Muscle layer of colon (tissue), 2 donors: ENCODE results near the gene PTBP3.
A peak's percentile ranks its signal among the peaks of the same experiment; 100 is the strongest.

Experiments used
- H3K27ac ChIP-seq: one replicate; pipeline ENCODE4 v1.7.0; 2013; ENCODE audit warnings: low read depth, mild to moderate bottlenecking, low read length, moderate library complexity
- H3K27me3 ChIP-seq, 2 donors: one replicate each; pipeline ENCODE4 v1.7.0; 2013; ENCODE audit warnings: low read length in 2 of 2, mild to moderate bottlenecking in 2 of 2; ENCODE audit not compliant: insufficient read depth in 2 of 2, control insufficient read depth in 1 of 2
- H3K36me3 ChIP-seq: one replicate; pipeline ENCODE4 v1.7.0; 2013; ENCODE audit warnings: mild to moderate bottlenecking, low read length; ENCODE audit not compliant: insufficient read depth
- H3K4me1 ChIP-seq: one replicate; pipeline ENCODE4 v1.7.0; 2013; ENCODE audit warnings: mild to moderate bottlenecking, low read length; ENCODE audit not compliant: insufficient read depth
- H3K4me3 ChIP-seq, 2 donors: one replicate each; pipeline ENCODE4 v1.7.0; 2013; ENCODE audit warnings: low read length in 2 of 2, low read depth in 1 of 2, mild to moderate bottlenecking in 1 of 2, moderate library complexity in 1 of 2
- H3K9ac ChIP-seq: one replicate; pipeline ENCODE4 v1.7.0; 2013; ENCODE audit warnings: low read length
- H3K9me3 ChIP-seq: one replicate; pipeline ENCODE4 v1.7.0; 2013; ENCODE audit warnings: mild to moderate bottlenecking, low read length
- donor health status: abdominal sarcoma.
- donor health status: Adenocarcinoma of cecum.

Gene PTBP3

GRCh38 chr9:112332674-112332976 is 794 bp downstream of the PTBP3 start:
- H3K4me1 ChIP-seq: peaks cover 15% of the 10 kb centered on the region
- H3K36me3 ChIP-seq: no peaks in the 10 kb centered on the region
- peak overlapping the region; percentile 58 for H3K9ac ChIP-seq
- H3K9me3 ChIP-seq: no peaks in the 10 kb centered on the region
- H3K27ac ChIP-seq: peak overlapping the region; percentile 97
- H3K27me3 ChIP-seq: no peaks in the 10 kb centered on the region
- peak overlapping the region; percentile 81 to 98 for H3K4me3 ChIP-seq

- Histone ChIP-seq H3K9me3 (no peaks in the 10 kb centered on the region), H3K4me3 (peak overlapping the region; percentile 81 to 98), H3K9ac (peak overlapping the region; percentile 58), H3K36me3 (no peaks in the 10 kb centered on the region), H3K27me3 (no peaks in the 10 kb centered on the region), H3K4me1 (peaks cover 15% of the 10 kb centered on the region), H3K27ac (peak overlapping the region; percentile 97)
Measured at GRCh38 chr9:112332214-112332613, 1.2 kb downstream of the PTBP3 start.

GRCh38 chr9:112331674-112331952 is 1.8 kb downstream of the PTBP3 start:
- H3K9ac ChIP-seq: no peak overlapping the region
- H3K4me3 ChIP-seq: no peak overlapping the region
- H3K27me3 ChIP-seq: no peaks in the 10 kb centered on the region
- H3K4me1 ChIP-seq: peaks cover 15% of the 10 kb centered on the region
- no peaks in the 10 kb centered on the region for H3K36me3 ChIP-seq
- no peaks in the 10 kb centered on the region for H3K9me3 ChIP-seq
- no peak overlapping the region for H3K27ac ChIP-seq

GRCh38 chr9:112328545-112328944 is 4.9 kb downstream of the PTBP3 start:
- Histone ChIP-seq H3K9ac (no peak overlapping the region), H3K36me3 (no peaks in the 10 kb centered on the region), H3K4me1 (peaks cover 15% of the 10 kb centered on the region), H3K9me3 (no peaks in the 10 kb centered on the region), H3K4me3 (no peak overlapping the region), H3K27ac (no peak overlapping the region), H3K27me3 (no peaks in the 10 kb centered on the region)

- Histone ChIP-seq H3K27me3 (no peaks in the 10 kb centered on the region), H3K36me3 (no peaks in the 10 kb centered on the region), H3K9me3 (no peaks in the 10 kb centered on the region), H3K4me1 (peaks cover 15% of the 10 kb centered on the region), H3K27ac (no peak overlapping the region), H3K9ac (no peak overlapping the region), H3K4me3 (no peak overlapping the region)
Measured at GRCh38 chr9:112327718-112328450, 5.5 kb downstream of the PTBP3 start.

- no peak overlapping the region for H3K9ac ChIP-seq
- H3K9me3 ChIP-seq: no peaks in the 10 kb centered on the region
- H3K4me1 ChIP-seq: peaks cover 8% of the 10 kb centered on the region
Measured at GRCh38 chr9:112326194-112326593, 7.2 kb downstream of the PTBP3 start.

GRCh38 chr9:112325600-112325999 is 7.8 kb downstream of the PTBP3 start:
- Histone ChIP-seq H3K27ac (no peak overlapping the region), H3K9me3 (no peaks in the 10 kb centered on the region), H3K27me3 (no peaks in the 10 kb centered on the region), H3K9ac (no peak overlapping the region), H3K4me3 (no peak overlapping the region), H3K36me3 (no peaks in the 10 kb centered on the region), H3K4me1 (peaks cover 5% of the 10 kb centered on the region)

More at GRCh38 chr9:112326194-112326593, 7.2 kb downstream of the PTBP3 start:
- Histone ChIP-seq H3K36me3 (no peaks in the 10 kb centered on the region), H3K27ac (no peak overlapping the region), H3K4me3 (no peak overlapping the region), H3K27me3 (no peaks in the 10 kb centered on the region)

GRCh38 chr9:112325127-112325526 is 8.3 kb downstream of the PTBP3 start:
- H3K27me3 ChIP-seq: no peaks in the 10 kb centered on the region
- H3K36me3 ChIP-seq: no peaks in the 10 kb centered on the region
- H3K9me3 ChIP-seq: no peaks in the 10 kb centered on the region
- no peak overlapping the region for H3K4me3 ChIP-seq
- no peak overlapping the region for H3K27ac ChIP-seq
- no peak overlapping the region for H3K9ac ChIP-seq
- peaks cover 5% of the 10 kb centered on the region for H3K4me1 ChIP-seq

GRCh38 chr9:112323378-112323854 is 10.0 kb downstream of the PTBP3 start:
- Histone ChIP-seq H3K9me3 (no peaks in the 10 kb centered on the region), H3K4me3 (no peak overlapping the region), H3K27me3 (no peaks in the 10 kb centered on the region), H3K9ac (no peak overlapping the region), H3K36me3 (no peaks in the 10 kb centered on the region), H3K4me1 (peaks cover under 1% of the 10 kb centered on the region), H3K27ac (no peak overlapping the region)

GRCh38 chr9:112322701-112323377 is 10.6 kb downstream of the PTBP3 start:
- Histone ChIP-seq H3K4me1 (no peaks in the 10 kb centered on the region), H3K36me3 (no peaks in the 10 kb centered on the region), H3K4me3 (no peak overlapping the region), H3K9ac (no peak overlapping the region), H3K27ac (no peak overlapping the region), H3K9me3 (no peaks in the 10 kb centered on the region), H3K27me3 (no peaks in the 10 kb centered on the region)

GRCh38 chr9:112316258-112316943 is 17.0 kb downstream of the PTBP3 start:
- Histone ChIP-seq H3K36me3 (no peaks in the 10 kb centered on the region), H3K9ac (no peak overlapping the region), H3K27ac (no peak overlapping the region), H3K9me3 (no peaks in the 10 kb centered on the region), H3K4me1 (no peaks in the 10 kb centered on the region), H3K27me3 (no peaks in the 10 kb centered on the region), H3K4me3 (no peak overlapping the region)
